Hepatocyte (in vitro differentiated cells): ENCODE data around the gene DENND1C.

Experiments used
- EZH2phosphoT487 ChIP-seq: fragments of 200-600 bp; sonication (generic); IDR thresholded peaks from one replicate; pipeline ENCODE4 v1.6.1; 2018; ENCODE audit warnings: antibody characterized with exemption, mild to moderate bottlenecking, low read depth, moderate library complexity; ENCODE audit not compliant: unreplicated experiment, severe bottlenecking
- TF ChIP-seq, protein P1 (sequence below): fragments of 200-600 bp; sonication (generic); IDR thresholded peaks from 2 replicates; pipeline ENCODE4 v1.5.1; 2016; ENCODE audit warnings: antibody characterized with exemption, mild to moderate bottlenecking; ENCODE audit not compliant: poor library complexity

- TF ChIP-seq, protein P1, sequence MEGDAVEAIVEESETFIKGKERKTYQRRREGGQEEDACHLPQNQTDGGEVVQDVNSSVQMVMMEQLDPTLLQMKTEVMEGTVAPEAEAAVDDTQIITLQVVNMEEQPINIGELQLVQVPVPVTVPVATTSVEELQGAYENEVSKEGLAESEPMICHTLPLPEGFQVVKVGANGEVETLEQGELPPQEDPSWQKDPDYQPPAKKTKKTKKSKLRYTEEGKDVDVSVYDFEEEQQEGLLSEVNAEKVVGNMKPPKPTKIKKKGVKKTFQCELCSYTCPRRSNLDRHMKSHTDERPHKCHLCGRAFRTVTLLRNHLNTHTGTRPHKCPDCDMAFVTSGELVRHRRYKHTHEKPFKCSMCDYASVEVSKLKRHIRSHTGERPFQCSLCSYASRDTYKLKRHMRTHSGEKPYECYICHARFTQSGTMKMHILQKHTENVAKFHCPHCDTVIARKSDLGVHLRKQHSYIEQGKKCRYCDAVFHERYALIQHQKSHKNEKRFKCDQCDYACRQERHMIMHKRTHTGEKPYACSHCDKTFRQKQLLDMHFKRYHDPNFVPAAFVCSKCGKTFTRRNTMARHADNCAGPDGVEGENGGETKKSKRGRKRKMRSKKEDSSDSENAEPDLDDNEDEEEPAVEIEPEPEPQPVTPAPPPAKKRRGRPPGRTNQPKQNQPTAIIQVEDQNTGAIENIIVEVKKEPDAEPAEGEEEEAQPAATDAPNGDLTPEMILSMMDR = no peak
- no peak for TF ChIP-seq EZH2phosphoT487
Observed at GRCh38 chr19:6455924-6456323, 25.7 kb downstream of the DENND1C start.
